GM12878 (cell line): ENCODE measurements around the gene STPG3. TPM values are rescaled to one million over a fixed set of nuclear protein-coding genes. Genes with fewer than 3 reads are reported as not detected.

Source experiments
- ATF2 ChIP-seq: IDR thresholded peaks from 2 replicates; pipeline ENCODE4 v1.6.1; 2012; ENCODE audit warnings: low read length, inconsistent platforms
- ATF3 ChIP-seq: IDR thresholded peaks from 2 replicates; pipeline ENCODE4 v1.6.1; 2011; ENCODE audit warnings: low read depth, mild to moderate bottlenecking, low read length, moderate library complexity, borderline replicate concordance; ENCODE audit errors: extremely low read depth
- CEBPZ ChIP-seq: fragments of 150-350 bp; IDR thresholded peaks from 2 replicates; pipeline ENCODE4 v1.6.1; 2016; ENCODE audit warnings: low read depth, low read length
- FOXK2 ChIP-seq: fragments of 450-650 bp; IDR thresholded peaks from 2 replicates; pipeline ENCODE4 v1.6.1; 2017; ENCODE audit warnings: mild to moderate bottlenecking, moderate library complexity
- IKZF2 ChIP-seq, 2 experiments: fragments of 450-650 bp; IDR thresholded peaks; 2 replicates each; pipeline ENCODE4 v1.6.1; 2017; ENCODE audit warnings: mild to moderate bottlenecking in 2 of 2, moderate library complexity in 2 of 2
- IRF3 ChIP-seq: fragments of 450-650 bp; IDR thresholded peaks from 2 replicates; pipeline ENCODE4 v1.6.1; 2014; ENCODE audit warnings: mild to moderate bottlenecking
- LARP7 ChIP-seq: fragments of 450-650 bp; IDR thresholded peaks from 2 replicates; pipeline ENCODE4 v1.6.1; 2017; ENCODE audit warnings: mild to moderate bottlenecking
- MEF2B ChIP-seq: fragments of 450-650 bp; IDR thresholded peaks from 2 replicates; pipeline ENCODE4 v1.6.1; 2018; ENCODE audit warnings: mild to moderate bottlenecking, moderate library complexity; ENCODE audit not compliant: partially characterized antibody, poor library complexity, severe bottlenecking
- MTA3 ChIP-seq: IDR thresholded peaks from 2 replicates; pipeline ENCODE4 v1.6.1; 2012; ENCODE audit warnings: low read length, inconsistent platforms, borderline replicate concordance
- NFYB ChIP-seq: IDR thresholded peaks from 2 replicates; pipeline ENCODE4 v1.6.1; 2011; ENCODE audit warnings: low read depth, mild to moderate bottlenecking, low read length, improper control_type of control experiment, moderate library complexity; ENCODE audit not compliant: insufficient read depth
- PAX8 ChIP-seq: fragments of 450-650 bp; IDR thresholded peaks from 2 replicates; pipeline ENCODE4 v1.6.1; 2017; ENCODE audit warnings: mild to moderate bottlenecking, moderate library complexity
- PML ChIP-seq: IDR thresholded peaks from 2 replicates; pipeline ENCODE4 v1.6.1; 2012; ENCODE audit warnings: low read length, inconsistent platforms
- POLR2A ChIP-seq: IDR thresholded peaks from 2 replicates; pipeline ENCODE4 v1.6.1; 2011; ENCODE audit warnings: low read depth, mild to moderate bottlenecking, low read length
- RAD21 ChIP-seq: IDR thresholded peaks from 2 replicates; pipeline ENCODE4 v1.6.1; 2011; ENCODE audit warnings: mild to moderate bottlenecking, low read depth, low read length, moderate library complexity; ENCODE audit not compliant: insufficient read depth
- RB1 ChIP-seq: fragments of 450-650 bp; formaldehyde crosslinking; IDR thresholded peaks from 2 replicates; pipeline ENCODE4 v1.6.1; 2017; ENCODE audit warnings: mild to moderate bottlenecking, borderline replicate concordance
- RELA ChIP-seq: fragments of 450-650 bp; IDR thresholded peaks from 2 replicates; pipeline ENCODE4 v1.8.0; 2014; ENCODE audit warnings: borderline replicate concordance; ENCODE audit not compliant: partially characterized antibody
- RUNX3 ChIP-seq: IDR thresholded peaks from 2 replicates; pipeline ENCODE4 v1.6.1; 2012; ENCODE audit warnings: low read length, inconsistent platforms
- SMC3 ChIP-seq: IDR thresholded peaks from 2 replicates; pipeline ENCODE4 v1.6.1; 2011; ENCODE audit warnings: low read length, improper control_type of control experiment, borderline replicate concordance
- SP1 ChIP-seq: IDR thresholded peaks from one replicate; pipeline ENCODE4 v1.6.1; 2011; ENCODE audit warnings: low read depth, low read length
- SREBF1 ChIP-seq: IDR thresholded peaks from 2 replicates; pipeline ENCODE4 v1.6.1; 2012; ENCODE audit warnings: mild to moderate bottlenecking, low read length
- SRF ChIP-seq, 2 experiments: IDR thresholded peaks; 2 replicates each; pipeline ENCODE4 v1.6.1; 2011; ENCODE audit warnings: low read depth in 2 of 2, low read length in 2 of 2, mild to moderate bottlenecking in 1 of 2, moderate library complexity in 1 of 2
- TAF1 ChIP-seq: IDR thresholded peaks from 2 replicates; pipeline ENCODE4 v1.6.1; 2011; ENCODE audit warnings: mild to moderate bottlenecking, low read depth, low read length, borderline replicate concordance
- TCF12 ChIP-seq: IDR thresholded peaks from 2 replicates; pipeline ENCODE4 v1.6.1; 2011; ENCODE audit warnings: low read depth, mild to moderate bottlenecking, low read length
- ZBTB33 ChIP-seq: fragments of 450-650 bp; IDR thresholded peaks from 2 replicates; pipeline ENCODE4 v1.6.1; 2017; ENCODE audit warnings: mild to moderate bottlenecking
- ZNF24 ChIP-seq: fragments of 450-650 bp; IDR thresholded peaks from 2 replicates; pipeline ENCODE4 v1.6.1; 2017; ENCODE audit warnings: antibody characterized with exemption, mild to moderate bottlenecking
- polyA plus RNA-seq, 11 experiments: library from polyadenylated mRNA; depleted of rRNA in 4 of 11; unstranded in 6 of 11; stranded (reverse) in 5 of 11; fragments of >200 nt; fragmentation: Nextera tagmentation in 4 of 11; fragmentation: Illumina TruSeq in 1 of 11; extraction: Ambion mirVana in 4 of 11; extraction: Trizol in 1 of 11; gene quantifications; 1 replicate in 1 of 11; 2 replicates in 10 of 11; pipeline versions ENCODE4 v1.2.1 to v1.2.3, GENCODE V29; 2011 to 2016; ENCODE audit warnings: inconsistent platforms in 2 of 11, missing spikeins in 2 of 11, low read depth in 1 of 11
- total RNA-seq, 4 experiments: library from RNA; depleted of rRNA in 3 of 4; stranded (reverse); fragments of >200 nt in 3 of 4; fragmentation: Illumina TruSeq in 1 of 4; extraction: Trizol in 1 of 4; gene quantifications; 2 replicates each; pipeline versions ENCODE4 v1.2.1 to v1.2.3, GENCODE V29; 2013 to 2021

STPG3 gene
- total and polyA plus RNA-seq, 10 of the 15 experiments (the other 5 are each of a cell fraction or from before 2014, with no cell fraction given), result not detected

- no peak for TF ChIP-seq CEBPZ
- no peak for TF ChIP-seq RELA
- no peak for TF ChIP-seq ATF3
- TF ChIP-seq ZNF24, result no peak
- TF ChIP-seq TCF12, result no peak
- no peak for TF ChIP-seq MTA3
- no peak for TF ChIP-seq MEF2B
- TF ChIP-seq SP1, result no peak
- TF ChIP-seq ATF2, result no peak
- peak; percentile 60 for TF ChIP-seq RAD21
- TF ChIP-seq RB1, result peak; percentile 57; the same call in 1 of the 2 replicates
- 0 out of 2 replicates have a peak, but pooled peaks have one; percentile 61 for TF ChIP-seq LARP7
- TF ChIP-seq NFYB, result no peak
- TF ChIP-seq IKZF2 (IDR thresholded peaks at IDR 0.05), result no peak
- TF ChIP-seq PAX8, result no peak
- 0 out of 4 replicates have a peak, but pooled peaks of 1 of the 2 experiments have one; percentile 6 for TF ChIP-seq SRF (IDR thresholded peaks at IDR 0.05; ENCODE audit: low read depth in 2 of 2, low read length in 2 of 2)
- no peak for TF ChIP-seq SREBF1
- TF ChIP-seq POLR2A, result no peak
- no peak for TF ChIP-seq FOXK2
- TF ChIP-seq PML, result no peak
- no peak for TF ChIP-seq RUNX3
- TF ChIP-seq IRF3, result no peak
- TF ChIP-seq ZBTB33, result no peak
- TF ChIP-seq TAF1, result no peak
- TF ChIP-seq SMC3, result peak; percentile 30; the same call in 1 of the 2 replicates
Observed at GRCh38 chr9:137295238-137295811, 44.2 kb downstream of the STPG3 start (continued).
